GM10266 (cell line): ENCODE results near the gene DIP2C.
"Not testable (repeated sequence)": the region's sequence is repeated elsewhere in the genome, so short reads cannot be mapped to it uniquely, and the experiment has no call there.

Source experiments
- DNase-seq: peaks from one replicate; pipeline ENCODE4 v3.0.0; 2012; ENCODE audit errors: extremely low spot score
- TF ChIP-seq, protein P1 (sequence below): IDR thresholded peaks from 2 replicates; pipeline ENCODE4 v1.5.1; 2012; ENCODE audit warnings: mild to moderate bottlenecking, low read depth; ENCODE audit not compliant: control insufficient read depth, insufficient read depth; ENCODE audit errors: missing control alignments

Gene DIP2C

DNA sequence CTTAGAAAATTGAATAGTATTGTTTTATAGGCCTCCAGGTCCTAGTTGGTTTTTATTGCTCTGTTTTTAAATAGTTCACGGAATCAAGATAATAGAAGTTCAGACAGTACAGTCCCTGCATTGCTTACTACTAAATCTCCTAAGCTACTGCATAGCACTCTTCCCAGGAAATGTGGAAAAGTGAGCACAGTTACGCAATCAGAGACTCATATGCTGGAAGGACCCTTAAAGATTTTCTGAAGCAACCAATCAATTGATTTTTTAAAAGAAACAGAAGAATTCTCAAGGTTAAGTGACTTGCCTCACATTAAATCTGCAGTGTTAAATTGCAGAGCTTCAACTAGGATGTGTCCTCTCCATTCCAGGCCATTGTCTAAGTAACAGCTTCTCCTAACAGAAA, 23.1 kb upstream of the DIP2C start:
- DNase-seq: no peak
- TF ChIP-seq, protein P1, sequence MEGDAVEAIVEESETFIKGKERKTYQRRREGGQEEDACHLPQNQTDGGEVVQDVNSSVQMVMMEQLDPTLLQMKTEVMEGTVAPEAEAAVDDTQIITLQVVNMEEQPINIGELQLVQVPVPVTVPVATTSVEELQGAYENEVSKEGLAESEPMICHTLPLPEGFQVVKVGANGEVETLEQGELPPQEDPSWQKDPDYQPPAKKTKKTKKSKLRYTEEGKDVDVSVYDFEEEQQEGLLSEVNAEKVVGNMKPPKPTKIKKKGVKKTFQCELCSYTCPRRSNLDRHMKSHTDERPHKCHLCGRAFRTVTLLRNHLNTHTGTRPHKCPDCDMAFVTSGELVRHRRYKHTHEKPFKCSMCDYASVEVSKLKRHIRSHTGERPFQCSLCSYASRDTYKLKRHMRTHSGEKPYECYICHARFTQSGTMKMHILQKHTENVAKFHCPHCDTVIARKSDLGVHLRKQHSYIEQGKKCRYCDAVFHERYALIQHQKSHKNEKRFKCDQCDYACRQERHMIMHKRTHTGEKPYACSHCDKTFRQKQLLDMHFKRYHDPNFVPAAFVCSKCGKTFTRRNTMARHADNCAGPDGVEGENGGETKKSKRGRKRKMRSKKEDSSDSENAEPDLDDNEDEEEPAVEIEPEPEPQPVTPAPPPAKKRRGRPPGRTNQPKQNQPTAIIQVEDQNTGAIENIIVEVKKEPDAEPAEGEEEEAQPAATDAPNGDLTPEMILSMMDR: no peak

DNA sequence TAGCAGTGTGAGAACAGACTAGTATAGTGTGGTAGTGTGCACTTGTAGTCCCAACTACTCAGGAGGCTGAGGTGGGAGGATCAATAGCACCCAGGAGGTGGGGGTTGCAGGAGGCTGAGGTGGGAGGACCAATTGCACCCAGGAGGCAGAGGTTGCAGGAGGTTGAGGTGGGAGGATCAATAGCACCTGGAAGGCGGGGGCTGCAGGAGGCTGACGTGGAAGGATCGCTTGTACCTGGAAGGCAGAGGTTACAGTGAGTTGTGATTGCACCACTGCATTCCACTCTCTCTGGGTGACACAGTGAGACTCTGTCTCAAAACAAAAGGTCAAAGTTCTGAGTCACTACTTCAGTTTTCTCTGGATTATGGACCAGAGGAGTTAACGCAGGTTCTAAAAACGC, 22.6 kb upstream of the DIP2C start:
- TF ChIP-seq, protein P1: no peak
- DNase-seq: no peak

DNA sequence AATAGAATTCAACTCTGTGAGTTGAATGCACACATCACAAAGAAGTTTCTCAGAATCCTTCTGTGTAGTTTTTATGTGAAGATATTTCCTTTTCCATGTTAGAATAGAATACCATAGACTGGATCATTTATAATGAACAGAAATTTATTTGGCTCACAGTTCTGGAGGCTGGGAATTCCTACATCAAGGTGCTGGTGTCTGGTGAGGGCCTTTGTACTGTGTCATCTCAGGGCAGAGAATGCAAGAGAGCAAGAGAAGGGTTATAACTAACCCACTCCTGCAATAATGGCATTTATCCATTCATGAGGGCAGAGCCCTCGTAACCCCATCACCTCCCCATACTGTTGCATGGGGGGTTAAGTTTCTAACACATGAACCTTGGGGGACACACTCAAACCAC, 18.4 kb upstream of the DIP2C start:
- TF ChIP-seq, protein P1: no peak

GRCh38 chr10:707456-707855, 18.0 kb upstream of the DIP2C start:
- TF ChIP-seq, protein P1: no peak
- no peak for DNase-seq

More for the DNA sequence above, 18.4 kb upstream of the DIP2C start:
- DNase-seq: no peak

DNA sequence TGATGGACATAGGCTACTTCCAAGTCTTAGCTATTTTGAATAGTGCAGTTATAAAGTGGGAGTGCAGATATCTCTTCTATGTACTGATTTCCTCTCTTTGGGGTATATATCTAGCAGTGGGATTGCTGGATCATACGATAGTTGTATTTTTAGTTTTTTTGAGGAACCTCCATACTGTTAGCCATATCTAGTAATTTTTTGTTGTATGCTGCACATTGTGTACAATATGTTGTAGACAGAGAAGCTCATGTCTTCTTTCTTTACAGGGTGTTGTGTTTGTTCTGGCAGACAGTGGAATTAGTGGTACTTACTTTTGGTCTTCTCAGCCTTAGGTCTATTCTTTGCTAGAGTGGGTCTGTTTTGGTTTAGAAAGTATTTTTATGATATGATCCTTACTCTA, 13.7 kb upstream of the DIP2C start:
- no peak for DNase-seq
- TF ChIP-seq, protein P1: no peak

- DNase-seq: not testable (repeated sequence)
Measured at GRCh38 chr10:700183-700582, 10.7 kb upstream of the DIP2C start.

DNA sequence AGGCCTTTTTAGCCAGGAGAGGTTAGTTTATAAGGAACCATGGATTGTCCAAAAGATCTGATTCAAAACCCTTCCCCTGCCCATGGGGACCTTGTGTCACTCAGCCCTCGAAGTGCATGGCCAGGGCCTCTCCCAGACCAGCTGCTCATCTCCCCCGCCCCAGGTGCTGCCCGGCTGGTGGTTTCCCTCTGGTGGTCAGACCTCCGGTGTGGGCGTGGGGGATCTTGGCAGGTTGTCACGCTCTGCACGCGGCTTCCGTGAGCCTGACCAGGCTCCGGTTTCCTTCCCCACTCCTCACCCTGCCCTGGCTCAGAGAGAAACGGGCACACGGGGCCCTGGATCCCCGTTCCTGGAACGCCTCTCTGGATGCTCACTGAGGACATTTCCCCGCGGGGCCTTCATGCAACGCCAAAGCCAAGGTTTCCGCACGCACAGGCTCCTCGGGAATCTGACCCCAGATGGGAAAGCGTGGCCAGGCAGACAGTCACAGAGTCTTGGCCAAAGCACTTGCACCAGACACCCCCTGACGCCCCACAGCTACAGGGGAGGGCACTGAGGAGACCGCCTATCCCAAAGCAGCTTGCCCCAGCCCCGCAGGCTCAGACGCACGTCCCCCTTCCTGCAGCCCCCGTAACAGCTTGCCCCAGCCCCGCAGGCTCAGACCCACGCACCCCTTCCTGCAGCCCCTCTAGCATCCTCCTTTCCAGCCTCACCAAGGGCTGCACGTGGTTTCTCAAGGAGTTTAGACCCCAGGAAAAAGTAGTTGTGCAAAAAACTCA, 7.8 kb upstream of the DIP2C start:
- TF ChIP-seq, protein P1: no peak
- DNase-seq: no peak

DNA sequence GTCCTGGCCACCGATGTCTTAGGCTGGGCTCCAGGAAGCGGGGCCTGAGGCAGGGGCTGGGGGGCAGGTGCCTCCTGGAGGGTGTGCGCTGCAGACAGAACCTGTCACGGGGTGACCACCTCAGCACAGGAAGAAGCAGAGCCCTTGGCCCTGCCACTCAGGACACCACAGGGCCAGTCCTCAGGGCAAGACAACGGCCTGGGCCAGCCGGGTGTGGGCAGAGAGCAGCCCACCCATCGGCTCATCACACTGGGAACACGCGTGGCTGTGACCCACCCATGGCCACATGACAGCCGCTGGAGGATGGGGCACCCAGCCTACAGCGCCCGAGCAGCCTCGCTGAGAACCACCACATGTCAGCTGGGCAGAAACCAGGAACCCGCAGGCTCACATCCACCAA, 5.9 kb upstream of the DIP2C start:
- TF ChIP-seq, protein P1: no peak
- no peak for DNase-seq
